NCI-H128 (cell line): Measurements from ENCODE around the gene ZCCHC7.
"Not testable (repeated sequence)": the region's sequence is repeated elsewhere in the genome, so short reads cannot be mapped to it uniquely, and the experiment has no call there.

ENCODE experiments used
- DNase-seq: peaks from one replicate; lab custom pipeline; 2025; ENCODE audit not compliant: unreplicated experiment; lab: John Stamatoyannopoulos, UW

The ZCCHC7 gene

GRCh38 chr9:37167456-37168047 is 47.2 kb downstream of the ZCCHC7 start:
- no peak for DNase-seq

- no peak for DNase-seq
Observed at GRCh38 chr9:37172557-37172956, 52.2 kb downstream of the ZCCHC7 start.

- no peak for DNase-seq
Observed at GRCh38 chr9:37174247-37174646, 53.9 kb downstream of the ZCCHC7 start.

GRCh38 chr9:37178742-37179141 is 58.4 kb downstream of the ZCCHC7 start:
- no peak for DNase-seq

- no peak for DNase-seq
Observed at GRCh38 chr9:37179576-37179975, 59.2 kb downstream of the ZCCHC7 start.

GRCh38 chr9:37180138-37180537 is 59.8 kb downstream of the ZCCHC7 start:
- no peak for DNase-seq

GRCh38 chr9:37182718-37183117 is 62.3 kb downstream of the ZCCHC7 start:
- DNase-seq: no peak

GRCh38 chr9:37184905-37185867 is 64.8 kb downstream of the ZCCHC7 start:
- DNase-seq: no peak

GRCh38 chr9:37187292-37187691 is 66.9 kb downstream of the ZCCHC7 start:
- DNase-seq: no peak

GRCh38 chr9:37187713-37188439 is 67.5 kb downstream of the ZCCHC7 start:
- no peak for DNase-seq

- DNase-seq: not testable (repeated sequence)
Observed at GRCh38 chr9:37190739-37191138, 70.4 kb downstream of the ZCCHC7 start.

- DNase-seq: no peak
Observed at GRCh38 chr9:37191403-37192089, 71.2 kb downstream of the ZCCHC7 start.

- no peak for DNase-seq
Observed at GRCh38 chr9:37192803-37193202, 72.4 kb downstream of the ZCCHC7 start.

- DNase-seq: no peak
Observed at GRCh38 chr9:37197158-37198038, 77.0 kb downstream of the ZCCHC7 start.

- DNase-seq: no peak
Observed at GRCh38 chr9:37198039-37198729, 77.8 kb downstream of the ZCCHC7 start.

GRCh38 chr9:37198831-37199230 is 78.5 kb downstream of the ZCCHC7 start:
- DNase-seq: no peak

- DNase-seq: no peak
Observed at GRCh38 chr9:37200433-37201005, 80.1 kb downstream of the ZCCHC7 start.

GRCh38 chr9:37201581-37201980 is 81.2 kb downstream of the ZCCHC7 start:
- DNase-seq: no peak

GRCh38 chr9:37202091-37202490 is 81.7 kb downstream of the ZCCHC7 start:
- no peak for DNase-seq
